ENCODE results near the gene PSPH. TPM values are rescaled to one million over a fixed set of nuclear protein-coding genes. Genes with fewer than 3 reads are reported as not detected.

PSPH gene
- total RNA-seq, 1 experiment from 2014 or later = 59.0 TPM

- no peak overlapping the region for H3K27ac ChIP-seq (ENCODE audit: low read depth, low read length, poor library complexity, severe bottlenecking)
- H3K27me3 ChIP-seq (replicated peaks; ENCODE audit: insufficient read depth, low read depth, low read length, poor library complexity) = no peaks in the 10 kb centered on the region
- no TSS peak for BruUV-seq (replicated peaks)
- no peak overlapping the region for H3K4me3 ChIP-seq (ENCODE audit: low read depth, low read length, poor library complexity, severe bottlenecking)
- intact Hi-C loops (cut with micrococcal nuclease; ENCODE audit: unreplicated experiment) = no loop called here
- H3K36me3 ChIP-seq (ENCODE audit: insufficient read depth, low read length, poor library complexity, severe bottlenecking) = peaks cover 68% of the 10 kb centered on the region
- CTCF ChIA-PET = no interaction called here
- no peak for TF ChIP-seq EZH2 (IDR thresholded peaks at IDR 0.05; ENCODE audit: borderline replicate concordance, low read depth, low read length, poor library complexity, severe bottlenecking)
- TF ChIP-seq, protein P1, sequence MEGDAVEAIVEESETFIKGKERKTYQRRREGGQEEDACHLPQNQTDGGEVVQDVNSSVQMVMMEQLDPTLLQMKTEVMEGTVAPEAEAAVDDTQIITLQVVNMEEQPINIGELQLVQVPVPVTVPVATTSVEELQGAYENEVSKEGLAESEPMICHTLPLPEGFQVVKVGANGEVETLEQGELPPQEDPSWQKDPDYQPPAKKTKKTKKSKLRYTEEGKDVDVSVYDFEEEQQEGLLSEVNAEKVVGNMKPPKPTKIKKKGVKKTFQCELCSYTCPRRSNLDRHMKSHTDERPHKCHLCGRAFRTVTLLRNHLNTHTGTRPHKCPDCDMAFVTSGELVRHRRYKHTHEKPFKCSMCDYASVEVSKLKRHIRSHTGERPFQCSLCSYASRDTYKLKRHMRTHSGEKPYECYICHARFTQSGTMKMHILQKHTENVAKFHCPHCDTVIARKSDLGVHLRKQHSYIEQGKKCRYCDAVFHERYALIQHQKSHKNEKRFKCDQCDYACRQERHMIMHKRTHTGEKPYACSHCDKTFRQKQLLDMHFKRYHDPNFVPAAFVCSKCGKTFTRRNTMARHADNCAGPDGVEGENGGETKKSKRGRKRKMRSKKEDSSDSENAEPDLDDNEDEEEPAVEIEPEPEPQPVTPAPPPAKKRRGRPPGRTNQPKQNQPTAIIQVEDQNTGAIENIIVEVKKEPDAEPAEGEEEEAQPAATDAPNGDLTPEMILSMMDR (conservative IDR thresholded peaks at IDR 0.05; ENCODE audit: low read depth, low read length) = no peak
- POLR2A ChIA-PET (ENCODE audit: low non-redundant PET) = no interaction called here
- no peak for DNase-seq (ENCODE audit: low spot score)
- no peaks in the 10 kb centered on the region for H3K9me3 ChIP-seq (ENCODE audit: low read depth, low read length, poor library complexity, severe bottlenecking)
- H3K4me1 ChIP-seq (ENCODE audit: insufficient read depth, low read length, poor library complexity, severe bottlenecking) = peaks cover 6% of the 10 kb centered on the region
Observed at GRCh38 chr7:55980266-55980665, 71.0 kb downstream of the PSPH start.

- Histone ChIP-seq H3K36me3 (ENCODE audit: insufficient read depth, low read length, poor library complexity, severe bottlenecking) (peaks cover 45% of the 10 kb centered on the region), H3K9me3 (ENCODE audit: low read depth, low read length, poor library complexity, severe bottlenecking) (no peaks in the 10 kb centered on the region), H3K27me3 (replicated peaks; ENCODE audit: insufficient read depth, low read depth, low read length, poor library complexity) (no peaks in the 10 kb centered on the region), H3K27ac (ENCODE audit: low read depth, low read length, poor library complexity, severe bottlenecking) (no peak overlapping the region), H3K4me1 (ENCODE audit: insufficient read depth, low read length, poor library complexity, severe bottlenecking) (peaks cover 6% of the 10 kb centered on the region), H3K4me3 (ENCODE audit: low read depth, low read length, poor library complexity, severe bottlenecking) (no peak overlapping the region)
- TF ChIP-seq, protein P1 (conservative IDR thresholded peaks at IDR 0.05; ENCODE audit: low read depth, low read length) = no peak
- TF ChIP-seq EZH2 (IDR thresholded peaks at IDR 0.05; ENCODE audit: borderline replicate concordance, low read depth, low read length, poor library complexity, severe bottlenecking) = no peak
- intact Hi-C loops (cut with micrococcal nuclease; ENCODE audit: unreplicated experiment) = no loop called here
- DNase-seq (ENCODE audit: low spot score) = peak; percentile 48
- ChIA-PET CTCF (no interaction called here), POLR2A (ENCODE audit: low non-redundant PET) (no interaction called here)
- BruUV-seq (replicated peaks) = no TSS peak
Observed at GRCh38 chr7:55977831-55978230, 73.4 kb downstream of the PSPH start.

GRCh38 chr7:55975988-55976633, 75.1 kb downstream of the PSPH start:
- DNase-seq (ENCODE audit: low spot score) = no peak
- Histone ChIP-seq H3K27ac (ENCODE audit: low read depth, low read length, poor library complexity, severe bottlenecking) (no peak overlapping the region), H3K9me3 (ENCODE audit: low read depth, low read length, poor library complexity, severe bottlenecking) (no peaks in the 10 kb centered on the region), H3K36me3 (ENCODE audit: insufficient read depth, low read length, poor library complexity, severe bottlenecking) (peaks cover 31% of the 10 kb centered on the region), H3K4me1 (ENCODE audit: insufficient read depth, low read length, poor library complexity, severe bottlenecking) (peaks cover 6% of the 10 kb centered on the region), H3K27me3 (replicated peaks; ENCODE audit: insufficient read depth, low read depth, low read length, poor library complexity) (no peaks in the 10 kb centered on the region), H3K4me3 (ENCODE audit: low read depth, low read length, poor library complexity, severe bottlenecking) (no peak overlapping the region)
- no peak for TF ChIP-seq EZH2 (IDR thresholded peaks at IDR 0.05; ENCODE audit: borderline replicate concordance, low read depth, low read length, poor library complexity, severe bottlenecking)
- TF ChIP-seq, protein P1 (conservative IDR thresholded peaks at IDR 0.05; ENCODE audit: low read depth, low read length) = no peak
- POLR2A ChIA-PET (ENCODE audit: low non-redundant PET) = no interaction called here
- intact Hi-C loops (cut with micrococcal nuclease; ENCODE audit: unreplicated experiment) = no loop called here
- BruUV-seq (replicated peaks) = no TSS peak
- CTCF ChIA-PET = no interaction called here
